K562 (cell line): Measurements from ENCODE around the gene YES1. TPM values are rescaled to one million over a fixed set of nuclear protein-coding genes. Genes with fewer than 3 reads are reported as not detected.

Experiments used
- ATAC-seq: fragments of 200-7000 bp; cut with Tn5 transposase; 3 replicates; pipeline ENCODE4 v1.9.1; 2020; ENCODE audit warnings: moderate library complexity
- BruUV-seq: library from RNA; stranded (reverse); fragments of 400-500 nt; replicated peaks from 2 replicates; lab custom pipeline; 2021; lab: Mats Ljungman, UMichigan
- CTCF ChIA-PET: fragments of 300-600 bp; formaldehyde crosslinking; extraction: SDS; loops from one replicate; lab custom pipeline; 2021; ENCODE audit warnings: low intra/inter-chr PET ratio; lab: Yijun Ruan, JAX
- POLR2A ChIA-PET: fragments of 300-600, 350-650 bp; sonication (Branson Sonifier 250); formaldehyde crosslinking; extraction: SDS; loops from one replicate; lab custom pipeline; 2021; ENCODE audit warnings: antibody characterized with exemption, inconsistent platforms; lab: Yijun Ruan, JAX
- DNase-seq, 4 experiments: peaks; one replicate each; pipeline versions ENCODE4 v3.0.0 to v3.0.0-alpha.2; 2011 to 2018; ENCODE audit warnings: low spot score in 3 of 4, mixed read lengths in 3 of 4; ENCODE audit errors: extremely low read depth in 1 of 4
- FAIRE-seq: peaks from 2 replicates; lab custom pipeline; 2011; peaks lifted over from hg19 to GRCh38; lab: Jason Lieb, UNC
- H2AFZ ChIP-seq: 2 replicates; pipeline ENCODE4 v1.6.0; 2011; ENCODE audit warnings: low read depth, low read length, control low read depth, inconsistent platforms
- H3K27ac ChIP-seq: fragments of 200-600 bp; 3 replicates; pipeline ENCODE4 v1.8.0; 2011; ENCODE audit warnings: low read depth, mild to moderate bottlenecking, control low read depth, inconsistent platforms, low read length, moderate library complexity, mixed read lengths; ENCODE audit errors: extremely low read depth
- H3K27me3 ChIP-seq, 2 experiments: fragments of 300-600 bp in 1 of 2; 2 replicates in 1 of 2; 3 replicates in 1 of 2; pipeline versions ENCODE4 v1.6.0 to v1.8.0; 2011; ENCODE audit warnings: inconsistent platforms in 2 of 2, low read length in 2 of 2, mild to moderate bottlenecking in 1 of 2, mixed read lengths in 1 of 2, moderate library complexity in 1 of 2; ENCODE audit not compliant: control insufficient read depth in 2 of 2, insufficient read depth in 2 of 2
- H3K36me3 ChIP-seq: fragments of 300-600 bp; 3 replicates; pipeline ENCODE4 v1.8.0; 2011; ENCODE audit warnings: mild to moderate bottlenecking, low read length, inconsistent platforms; ENCODE audit not compliant: control insufficient read depth, insufficient read depth
- H3K4me1 ChIP-seq, 2 experiments: fragments of 200-600 bp in 1 of 2; replicated peaks in 1 of 2; 2 replicates in 1 of 2; 3 replicates in 1 of 2; pipeline versions ENCODE4 v1.5.1 to v1.8.0; 2011; ENCODE audit warnings: inconsistent platforms in 2 of 2, low read length in 2 of 2, mild to moderate bottlenecking in 1 of 2, mixed read lengths in 1 of 2, moderate library complexity in 1 of 2; ENCODE audit not compliant: control insufficient read depth in 2 of 2, insufficient read depth in 2 of 2
- H3K4me2 ChIP-seq: 2 replicates; pipeline ENCODE4 v1.6.1; 2011; ENCODE audit warnings: low read length, control low read depth, inconsistent platforms, mixed read lengths; ENCODE audit not compliant: insufficient read depth
- H3K4me3 ChIP-seq: fragments of 200-600 bp; sonication (generic), shearing (Covaris generic); 2 replicates; pipeline ENCODE4 v1.5.1; 2016; ENCODE audit warnings: control low read depth, inconsistent platforms
- H3K79me2 ChIP-seq: fragments of 200-600 bp; 3 replicates; pipeline ENCODE4 v1.8.0; 2011; ENCODE audit warnings: low read length, inconsistent platforms; ENCODE audit not compliant: control insufficient read depth, insufficient read depth
- H3K9ac ChIP-seq, 2 experiments: 2 replicates each; pipeline versions ENCODE4 v1.6.0 to v1.6.1; 2011; ENCODE audit warnings: low read depth in 2 of 2, low read length in 2 of 2, control low read depth in 1 of 2, inconsistent platforms in 1 of 2, mild to moderate bottlenecking in 1 of 2, mixed read lengths in 1 of 2; ENCODE audit not compliant: insufficient read depth in 1 of 2
- H3K9me1 ChIP-seq: one replicate; pipeline ENCODE4 v1.6.0; 2011; ENCODE audit warnings: inconsistent platforms, mild to moderate bottlenecking, low read length, moderate library complexity; ENCODE audit not compliant: control insufficient read depth, insufficient read depth
- H3K9me3 ChIP-seq: replicated peaks from 2 replicates; pipeline ENCODE4 v1.5.1; 2011; ENCODE audit warnings: low read depth, low read length, inconsistent platforms; ENCODE audit not compliant: control insufficient read depth, insufficient read depth
- H4K20me1 ChIP-seq: replicated peaks from 2 replicates; pipeline ENCODE4 v1.6.1; 2011; ENCODE audit warnings: low read length, inconsistent platforms, mixed read lengths; ENCODE audit not compliant: control insufficient read depth, insufficient read depth
- ATF3 ChIP-seq, 2 experiments: fragments of 450-650 bp in 1 of 2; sonication (generic) in 1 of 2; formaldehyde crosslinking in 1 of 2; IDR thresholded peaks in 1 of 2; conservative IDR thresholded peaks in 1 of 2; 2 replicates each; pipeline versions ENCODE4 v1.6.1 to v1.8.1; 2016 to 2023; ENCODE audit warnings: mild to moderate bottlenecking in 2 of 2, moderate library complexity in 2 of 2, inconsistent platforms in 1 of 2, missing genetic modification reagents in 1 of 2
- FOS ChIP-seq: IDR thresholded peaks from 3 replicates; pipeline ENCODE4 v1.6.1; 2011; ENCODE audit not compliant: insufficient read length; ENCODE audit errors: extremely low read depth
- FOXA3 ChIP-seq, 2 experiments: fragments of 450-650 bp in 1 of 2; sonication (generic) in 1 of 2; formaldehyde crosslinking; IDR thresholded peaks in 1 of 2; conservative IDR thresholded peaks in 1 of 2; 2 replicates each; pipeline versions ENCODE4 v1.4.0 to v1.8.0; 2020 to 2022; ENCODE audit warnings: mild to moderate bottlenecking in 2 of 2, missing genetic modification reagents in 1 of 2
- SREBF1 ChIP-seq: fragments of 150-350 bp; IDR thresholded peaks from 2 replicates; pipeline ENCODE4 v1.6.1; 2014; ENCODE audit warnings: antibody characterized with exemption, low read depth, low read length, borderline replicate concordance
- ZNF224 ChIP-seq: sonication (generic); formaldehyde crosslinking; IDR thresholded peaks from 2 replicates; pipeline ENCODE4 v1.8.0; 2022; ENCODE audit warnings: mild to moderate bottlenecking, missing genetic modification reagents
- WGBS: fragments of 100-300 bp; shearing (Covaris generic); methylation state at CpG from one replicate; pipeline ENCODE4 v1.1.6; 2016; ENCODE audit warnings: low coverage, mixed read lengths; ENCODE audit not compliant: insufficient coverage; ENCODE audit errors: missing lambda C conversion rate; 5-methylcytosine and 5-hydroxymethylcytosine counted together
- in situ Hi-C: fragments of 300-500 bp; cut with MboI; formaldehyde crosslinking; loops from 4 replicates; pipeline ENCODE4 v1.15.0; 2018; ENCODE audit warnings: inconsistent platforms, mixed read lengths
- intact Hi-C: fragments of 100-400 bp; cut with micrococcal nuclease; formaldehyde crosslinking; loops from 2 replicates; pipeline ENCODE4 v1.14.2; 2022
- polyA plus RNA-seq, 8 experiments: library from polyadenylated mRNA; depleted of rRNA in 4 of 8; stranded (reverse) in 5 of 8; unstranded in 3 of 8; fragments of >200 nt; fragmentation: Nextera tagmentation in 2 of 8; fragmentation: Illumina TruSeq in 1 of 8; extraction: Ambion mirVana in 2 of 8; extraction: Trizol in 1 of 8; gene quantifications; 2 replicates each; pipeline versions ENCODE4 v1.2.1 to v1.2.3, GENCODE V29; 2011 to 2014; ENCODE audit warnings: inconsistent platforms in 1 of 8, missing spikeins in 1 of 8
- total RNA-seq, 7 experiments: library from RNA; depleted of rRNA in 6 of 7; stranded (reverse); fragments of >200 nt in 6 of 7; fragmentation: Illumina TruSeq in 2 of 7; extraction: Trizol in 2 of 7; gene quantifications; 2 replicates each; pipeline versions ENCODE4 v1.2.1 to v1.2.3, GENCODE V29; 2011 to 2021; ENCODE audit warnings: low replicate concordance in 1 of 7

YES1 gene
- total and polyA plus RNA-seq, 9 of the 15 experiments (the other 6 are each of a cell fraction or from before 2014, with no cell fraction given), result 37.2 to 115 (median 77.7) TPM

DNA sequence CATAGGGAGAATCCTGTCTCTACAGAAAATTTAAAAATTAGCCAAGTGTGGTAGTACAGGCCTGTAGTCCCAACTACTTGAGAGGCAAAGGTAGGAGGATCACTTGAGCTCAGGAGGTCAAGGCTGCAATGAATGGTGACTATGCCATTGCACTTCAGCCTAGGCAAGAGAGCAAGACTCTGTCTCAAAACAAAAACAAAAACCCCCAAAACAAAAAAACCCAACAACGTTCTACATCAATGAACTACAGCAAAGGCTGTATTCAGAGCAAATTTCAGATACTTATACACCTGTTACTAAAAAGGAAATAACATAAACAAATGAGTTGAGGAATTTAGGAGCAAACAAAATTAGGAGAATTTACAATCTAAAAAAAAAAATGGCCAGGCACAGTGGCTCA, 22.6 kb downstream of the YES1 start:
- peak; percentile 13 for ATAC-seq
- CTCF ChIA-PET, result no interaction called here
- Histone ChIP-seq H3K4me2 (no peak overlapping the region), H3K4me1 (peaks cover 15 to 21% of the 10 kb centered on the region in 2 experiments), H3K9me3 (no peaks in the 10 kb centered on the region), H3K9me1 (no peaks in the 10 kb centered on the region), H3K79me2 (peaks cover 99% of the 10 kb centered on the region), H4K20me1 (peaks cover 31% of the 10 kb centered on the region), H3K9ac (no peak overlapping the region), H3K4me3 (no peak overlapping the region), H3K36me3 (peaks cover 19% of the 10 kb centered on the region; the same call in 2 of the 3 replicates), H3K27me3 (no peaks in the 10 kb centered on the region), H2AFZ (no peak overlapping the region), H3K27ac (no peak overlapping the region)
- BruUV-seq, result no TSS peak
- TF ChIP-seq FOXA3 (CRISPR knock-in tag; conservative IDR thresholded peaks at IDR 0.05 in 1 of 2, IDR thresholded peaks at IDR 0.05 in 1 of 2) (no peak), ZNF224 (CRISPR knock-in tag) (no peak), SREBF1 (no peak), FOS (no peak), ATF3 (IDR thresholded peaks at IDR 0.05) (0 out of 2 replicates have a peak, but pooled peaks have one; percentile 1), ATF3 (CRISPR knock-in tag; conservative IDR thresholded peaks at IDR 0.05) (no peak)
- WGBS, result 17% methylated on average over 1 of the region's 1 CpG
- DNase-seq, result no peak
- POLR2A ChIA-PET, result interaction anchor here (1.1 to 10.3 kb wide), 3 partner anchors 9 to 18 kb away, joined by 4 to 67 read pairs (median 8); no protein-coding TSS in a partner anchor
- FAIRE-seq, result no peak
- intact Hi-C loops (no loop called here), in situ Hi-C loops (no loop called here)
